Measurements from ENCODE around the gene ZIC1. TPM values are rescaled to one million over a fixed set of nuclear protein-coding genes. Genes with fewer than 3 reads are reported as not detected.

ZIC1 gene
- total and polyA plus RNA-seq, 2 experiments from 2014 or later = 0.21 to 0.95 TPM

DNA sequence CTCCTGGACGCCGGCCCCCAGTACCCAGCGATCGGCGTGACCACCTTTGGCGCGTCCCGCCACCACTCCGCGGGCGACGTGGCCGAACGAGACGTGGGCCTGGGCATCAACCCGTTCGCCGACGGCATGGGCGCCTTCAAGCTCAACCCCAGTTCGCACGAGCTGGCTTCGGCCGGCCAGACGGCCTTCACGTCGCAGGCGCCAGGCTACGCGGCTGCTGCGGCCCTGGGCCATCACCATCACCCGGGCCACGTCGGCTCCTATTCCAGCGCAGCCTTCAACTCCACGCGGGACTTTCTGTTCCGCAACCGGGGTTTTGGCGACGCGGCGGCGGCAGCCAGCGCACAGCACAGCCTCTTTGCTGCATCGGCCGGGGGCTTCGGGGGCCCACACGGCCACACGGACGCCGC lies 956 bp downstream of the ZIC1 start:
- Histone ChIP-seq H3K4me3 (peak overlapping the region; percentile 71), H3K4me2 (peak overlapping the region; percentile 95), H3K4me1 (ENCODE audit: insufficient read depth) (peaks cover 80% of the 10 kb centered on the region), H3F3A (replicated peaks; ENCODE audit: low read depth) (peaks cover 53% of the 10 kb centered on the region), H3K36me3 (ENCODE audit: insufficient read depth) (no peaks in the 10 kb centered on the region), H3K27ac (ENCODE audit: low read depth) (no peak overlapping the region), H3K79me2 (replicated peaks; ENCODE audit: insufficient read depth) (no peaks in the 10 kb centered on the region), H3K9me2 (ENCODE audit: insufficient read depth) (no peaks in the 10 kb centered on the region), H2AFZ (peak overlapping the region; percentile 67; the same call in 1 of the 2 replicates), H4K20me1 (replicated peaks; ENCODE audit: insufficient read depth) (no peaks in the 10 kb centered on the region; the same call in 1 of the 2 replicates), H3K27me3 (ENCODE audit: insufficient read depth) (peaks cover 98% of the 10 kb centered on the region)
- TF ChIP-seq, protein P1, sequence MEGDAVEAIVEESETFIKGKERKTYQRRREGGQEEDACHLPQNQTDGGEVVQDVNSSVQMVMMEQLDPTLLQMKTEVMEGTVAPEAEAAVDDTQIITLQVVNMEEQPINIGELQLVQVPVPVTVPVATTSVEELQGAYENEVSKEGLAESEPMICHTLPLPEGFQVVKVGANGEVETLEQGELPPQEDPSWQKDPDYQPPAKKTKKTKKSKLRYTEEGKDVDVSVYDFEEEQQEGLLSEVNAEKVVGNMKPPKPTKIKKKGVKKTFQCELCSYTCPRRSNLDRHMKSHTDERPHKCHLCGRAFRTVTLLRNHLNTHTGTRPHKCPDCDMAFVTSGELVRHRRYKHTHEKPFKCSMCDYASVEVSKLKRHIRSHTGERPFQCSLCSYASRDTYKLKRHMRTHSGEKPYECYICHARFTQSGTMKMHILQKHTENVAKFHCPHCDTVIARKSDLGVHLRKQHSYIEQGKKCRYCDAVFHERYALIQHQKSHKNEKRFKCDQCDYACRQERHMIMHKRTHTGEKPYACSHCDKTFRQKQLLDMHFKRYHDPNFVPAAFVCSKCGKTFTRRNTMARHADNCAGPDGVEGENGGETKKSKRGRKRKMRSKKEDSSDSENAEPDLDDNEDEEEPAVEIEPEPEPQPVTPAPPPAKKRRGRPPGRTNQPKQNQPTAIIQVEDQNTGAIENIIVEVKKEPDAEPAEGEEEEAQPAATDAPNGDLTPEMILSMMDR (conservative IDR thresholded peaks at IDR 0.05; ENCODE audit: low read depth in 2 of 2) = no peak
- peak; percentile 94 for TF ChIP-seq EZH2phosphoT487 (IDR thresholded peaks at IDR 0.05; ENCODE audit: unreplicated experiment)
- TF ChIP-seq ZNF114 (CRISPR knock-in tag; IDR thresholded peaks at IDR 0.05) = no peak
- TF ChIP-seq EZH2 (IDR thresholded peaks at IDR 0.05; ENCODE audit: low read depth, unreplicated experiment) = peak; percentile 47
- TF ChIP-seq STAT1 (IDR thresholded peaks at IDR 0.05; ENCODE audit: unreplicated experiment) = no peak
- H3K36me3 Mint-ChIP-seq (ENCODE audit: low read depth) = no peaks in the 10 kb centered on the region
- peaks cover 15% of the 10 kb centered on the region for H3K9me3 Mint-ChIP-seq
- peak; percentile 47 for DNase-seq (ENCODE audit: low spot score)
- H3K27me3 Mint-ChIP-seq (ENCODE audit: insufficient read depth, low read depth, poor library complexity) = peaks cover 97% of the 10 kb centered on the region
- H3K4me3 Mint-ChIP-seq = peak overlapping the region; percentile 29; the same call in 1 of the 3 replicates
- H3K27ac Mint-ChIP-seq = no peak overlapping the region
- H3K4me1 Mint-ChIP-seq = peaks cover 76% of the 10 kb centered on the region
- peak; percentile 5 for ATAC-seq

DNA sequence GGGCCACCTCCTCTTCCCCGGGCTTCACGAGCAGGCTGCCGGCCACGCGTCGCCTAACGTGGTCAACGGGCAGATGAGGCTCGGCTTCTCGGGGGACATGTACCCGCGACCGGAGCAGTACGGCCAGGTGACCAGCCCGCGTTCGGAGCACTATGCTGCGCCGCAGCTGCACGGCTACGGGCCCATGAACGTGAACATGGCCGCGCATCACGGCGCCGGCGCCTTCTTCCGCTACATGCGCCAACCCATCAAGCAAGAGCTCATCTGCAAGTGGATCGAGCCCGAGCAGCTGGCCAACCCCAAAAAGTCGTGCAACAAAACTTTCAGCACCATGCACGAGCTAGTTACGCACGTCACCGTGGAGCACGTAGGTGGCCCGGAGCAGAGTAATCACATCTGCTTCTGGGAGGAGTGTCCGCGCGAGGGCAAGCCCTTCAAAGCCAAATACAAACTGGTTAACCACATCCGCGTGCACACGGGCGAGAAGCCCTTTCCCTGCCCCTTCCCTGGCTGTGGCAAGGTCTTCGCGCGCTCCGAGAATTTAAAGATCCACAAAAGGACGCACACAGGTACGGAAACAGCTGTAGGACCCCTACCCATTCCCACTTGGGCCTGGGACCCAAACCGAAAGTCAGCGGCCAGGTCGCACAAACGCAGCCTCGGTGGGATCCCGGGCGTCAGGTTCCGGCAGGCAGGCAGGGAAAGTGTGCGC lies 1.5 kb downstream of the ZIC1 start:
- no peak overlapping the region for H3K27ac Mint-ChIP-seq
- H3K36me3 Mint-ChIP-seq (ENCODE audit: low read depth) = no peaks in the 10 kb centered on the region
- Histone ChIP-seq H3K4me1 (ENCODE audit: insufficient read depth) (peaks cover 80% of the 10 kb centered on the region), H3F3A (replicated peaks; ENCODE audit: low read depth) (peaks cover 49% of the 10 kb centered on the region), H3K27me3 (ENCODE audit: insufficient read depth) (peaks cover 98% of the 10 kb centered on the region), H3K79me2 (replicated peaks; ENCODE audit: insufficient read depth) (no peaks in the 10 kb centered on the region), H3K9me2 (ENCODE audit: insufficient read depth) (no peaks in the 10 kb centered on the region), H4K20me1 (replicated peaks; ENCODE audit: insufficient read depth) (no peaks in the 10 kb centered on the region; the same call in 1 of the 2 replicates), H3K4me3 (peak overlapping the region; percentile 71), H3K27ac (ENCODE audit: low read depth) (no peak overlapping the region), H3K4me2 (peak overlapping the region; percentile 95), H2AFZ (peak overlapping the region; percentile 67; the same call in 1 of the 2 replicates), H3K36me3 (ENCODE audit: insufficient read depth) (no peaks in the 10 kb centered on the region)
- H3K9me3 Mint-ChIP-seq = peaks cover 15% of the 10 kb centered on the region
- DNase-seq (ENCODE audit: low spot score) (peak; percentile 61), ATAC-seq (peak; percentile 7)
- TF ChIP-seq, protein P2, sequence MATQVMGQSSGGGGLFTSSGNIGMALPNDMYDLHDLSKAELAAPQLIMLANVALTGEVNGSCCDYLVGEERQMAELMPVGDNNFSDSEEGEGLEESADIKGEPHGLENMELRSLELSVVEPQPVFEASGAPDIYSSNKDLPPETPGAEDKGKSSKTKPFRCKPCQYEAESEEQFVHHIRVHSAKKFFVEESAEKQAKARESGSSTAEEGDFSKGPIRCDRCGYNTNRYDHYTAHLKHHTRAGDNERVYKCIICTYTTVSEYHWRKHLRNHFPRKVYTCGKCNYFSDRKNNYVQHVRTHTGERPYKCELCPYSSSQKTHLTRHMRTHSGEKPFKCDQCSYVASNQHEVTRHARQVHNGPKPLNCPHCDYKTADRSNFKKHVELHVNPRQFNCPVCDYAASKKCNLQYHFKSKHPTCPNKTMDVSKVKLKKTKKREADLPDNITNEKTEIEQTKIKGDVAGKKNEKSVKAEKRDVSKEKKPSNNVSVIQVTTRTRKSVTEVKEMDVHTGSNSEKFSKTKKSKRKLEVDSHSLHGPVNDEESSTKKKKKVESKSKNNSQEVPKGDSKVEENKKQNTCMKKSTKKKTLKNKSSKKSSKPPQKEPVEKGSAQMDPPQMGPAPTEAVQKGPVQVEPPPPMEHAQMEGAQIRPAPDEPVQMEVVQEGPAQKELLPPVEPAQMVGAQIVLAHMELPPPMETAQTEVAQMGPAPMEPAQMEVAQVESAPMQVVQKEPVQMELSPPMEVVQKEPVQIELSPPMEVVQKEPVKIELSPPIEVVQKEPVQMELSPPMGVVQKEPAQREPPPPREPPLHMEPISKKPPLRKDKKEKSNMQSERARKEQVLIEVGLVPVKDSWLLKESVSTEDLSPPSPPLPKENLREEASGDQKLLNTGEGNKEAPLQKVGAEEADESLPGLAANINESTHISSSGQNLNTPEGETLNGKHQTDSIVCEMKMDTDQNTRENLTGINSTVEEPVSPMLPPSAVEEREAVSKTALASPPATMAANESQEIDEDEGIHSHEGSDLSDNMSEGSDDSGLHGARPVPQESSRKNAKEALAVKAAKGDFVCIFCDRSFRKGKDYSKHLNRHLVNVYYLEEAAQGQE (IDR thresholded peaks at IDR 0.05; ENCODE audit: unreplicated experiment) = no peak
- TF ChIP-seq, protein P1 (conservative IDR thresholded peaks at IDR 0.05; ENCODE audit: low read depth in 2 of 2) = no peak
- TF ChIP-seq EZH2 (IDR thresholded peaks at IDR 0.05; ENCODE audit: low read depth, unreplicated experiment) = peak; percentile 70
- peak; percentile 65 for TF ChIP-seq EZH2phosphoT487 (IDR thresholded peaks at IDR 0.05; ENCODE audit: unreplicated experiment)
- TF ChIP-seq CREB1 (CRISPR knock-in tag; IDR thresholded peaks at IDR 0.05; ENCODE audit: low read depth) = no peak
- H3K4me3 Mint-ChIP-seq = peak overlapping the region; percentile 65
- peaks cover 74% of the 10 kb centered on the region for H3K4me1 Mint-ChIP-seq
- peaks cover 97% of the 10 kb centered on the region for H3K27me3 Mint-ChIP-seq (ENCODE audit: insufficient read depth, low read depth, poor library complexity)
